CD14-positive monocyte (primary cell): ENCODE results near the gene C17orf107. TPM values are rescaled to one million over a fixed set of nuclear protein-coding genes. Genes with fewer than 3 reads are reported as not detected.
"Not testable (repeated sequence)": the region's sequence is repeated elsewhere in the genome, so short reads cannot be mapped to it uniquely, and the experiment has no call there.

Source experiments
- DNase-seq, 3 donors: peaks; one replicate each; pipeline ENCODE4 v3.0.0-alpha.2; 2011 to 2022
- H2AFZ ChIP-seq: 2 replicates; pipeline ENCODE4 v1.6.0; 2012; ENCODE audit warnings: mild to moderate bottlenecking, low read depth, low read length, inconsistent platforms; ENCODE audit not compliant: insufficient read depth, poor library complexity, severe bottlenecking
- H3K27ac ChIP-seq, 2 donors: 1 replicate in 1 of 2; 2 replicates in 1 of 2; pipeline ENCODE4 v1.5.1; 2012 to 2013; ENCODE audit warnings: low read length in 2 of 2, control low read depth in 1 of 2, inconsistent platforms in 1 of 2, low read depth in 1 of 2, mild to moderate bottlenecking in 1 of 2
- H3K27me3 ChIP-seq, 2 donors: one replicate each; pipeline versions ENCODE4 v1.6.0 to v1.6.1; 2011 to 2013; ENCODE audit warnings: low read length in 2 of 2; ENCODE audit not compliant: control insufficient read depth in 2 of 2, insufficient read depth in 2 of 2
- H3K36me3 ChIP-seq, 2 donors: replicated peaks in 1 of 2; 1 replicate in 1 of 2; 2 replicates in 1 of 2; pipeline versions ENCODE4 v1.5.1 to v1.6.1; 2012 to 2013; ENCODE audit warnings: low read length in 2 of 2, control low read depth in 1 of 2, inconsistent platforms in 1 of 2, mild to moderate bottlenecking in 1 of 2; ENCODE audit not compliant: insufficient read depth in 2 of 2, control insufficient read depth in 1 of 2
- H3K4me1 ChIP-seq, 2 donors: 1 replicate in 1 of 2; 2 replicates in 1 of 2; pipeline versions ENCODE4 v1.5.1 to v1.6.1; 2012 to 2013; ENCODE audit warnings: low read length in 2 of 2, control low read depth in 1 of 2, inconsistent platforms in 1 of 2, mild to moderate bottlenecking in 1 of 2, moderate library complexity in 1 of 2; ENCODE audit not compliant: insufficient read depth in 2 of 2, control insufficient read depth in 1 of 2
- H3K4me2 ChIP-seq: replicated peaks from 2 replicates; pipeline ENCODE3; 2012; ENCODE audit warnings: low read length, moderate library complexity, mild to moderate bottlenecking; ENCODE audit not compliant: poor library complexity, severe bottlenecking; ENCODE audit errors: extremely low read depth
- H3K4me3 ChIP-seq, 3 experiments: fragments of 200-600 bp in 1 of 3; sonication (generic) in 1 of 3; replicated peaks in 1 of 3; 1 replicate in 2 of 3; 2 replicates in 1 of 3; pipeline ENCODE4 v1.5.1; 2011 to 2013; ENCODE audit warnings: low read length in 3 of 3, mild to moderate bottlenecking in 3 of 3, control low read depth in 2 of 3, low read depth in 2 of 3, inconsistent platforms in 1 of 3, moderate library complexity in 1 of 3
- H3K79me2 ChIP-seq: 2 replicates; pipeline ENCODE4 v1.6.0; 2012; ENCODE audit warnings: mild to moderate bottlenecking, control low read depth, inconsistent platforms, low read length, moderate library complexity; ENCODE audit not compliant: insufficient read depth
- H3K9ac ChIP-seq: 2 replicates; pipeline ENCODE4 v1.6.0; 2017; ENCODE audit warnings: low read length, mild to moderate bottlenecking; ENCODE audit not compliant: insufficient read depth, poor library complexity, severe bottlenecking
- H3K9me3 ChIP-seq, 2 donors: replicated peaks in 1 of 2; 1 replicate in 1 of 2; 2 replicates in 1 of 2; pipeline versions ENCODE4 v1.5.1 to v1.6.1; 2012 to 2013; ENCODE audit warnings: low read length in 2 of 2, control low read depth in 1 of 2; ENCODE audit not compliant: control insufficient read depth in 1 of 2, insufficient read depth in 1 of 2
- H4K20me1 ChIP-seq: 2 replicates; pipeline ENCODE4 v1.6.0; 2012; ENCODE audit warnings: mild to moderate bottlenecking, low read length, control low read depth, moderate library complexity; ENCODE audit not compliant: insufficient read depth
- H3K27ac Mint-ChIP-seq, 7 donors: one replicate each; pipeline ENCODE4 v1.8.0; 2020; ENCODE audit warnings: mild to moderate bottlenecking in 7 of 7, mixed read lengths in 7 of 7, moderate library complexity in 6 of 7, inconsistent platforms in 2 of 7
- H3K27me3 Mint-ChIP-seq, 3 donors: one replicate each; pipeline ENCODE4 v1.8.0; 2021 to 2022; ENCODE audit warnings: low read depth in 3 of 3, mild to moderate bottlenecking in 3 of 3, mixed read lengths in 3 of 3, moderate library complexity in 3 of 3, inconsistent platforms in 1 of 3
- H3K36me3 Mint-ChIP-seq, 2 donors: one replicate each; pipeline ENCODE4 v1.8.0; 2020; ENCODE audit warnings: mixed read lengths in 2 of 2, inconsistent platforms in 1 of 2, mild to moderate bottlenecking in 1 of 2
- H3K4me1 Mint-ChIP-seq: one replicate; pipeline ENCODE4 v1.8.0; 2020; ENCODE audit warnings: mild to moderate bottlenecking, mixed read lengths
- H3K4me3 Mint-ChIP-seq, 2 donors: one replicate each; pipeline ENCODE4 v1.8.0; 2020; ENCODE audit warnings: mild to moderate bottlenecking in 2 of 2, mixed read lengths in 2 of 2, moderate library complexity in 1 of 2
- H3K9me3 Mint-ChIP-seq, 7 donors: one replicate each; pipeline ENCODE4 v1.8.0; 2020 to 2022; ENCODE audit warnings: mixed read lengths in 7 of 7, mild to moderate bottlenecking in 6 of 7, moderate library complexity in 6 of 7, inconsistent platforms in 2 of 7
- WGBS: methylation state at CpG from one replicate; pipeline ENCODE4 v1.1.5; 2013; ENCODE audit warnings: missing lambda C conversion rate; ENCODE audit not compliant: insufficient coverage; 5-methylcytosine and 5-hydroxymethylcytosine counted together
- intact Hi-C, 2 donors: fragments of 100-400 bp; cut with micrococcal nuclease; formaldehyde crosslinking; loops; one replicate each; pipeline versions ENCODE4 v1.15.0 to v1.15.1; 2023
- polyA plus RNA-seq, 3 donors: library from polyadenylated mRNA; depleted of rRNA in 1 of 3; unstranded in 2 of 3; stranded (reverse) in 1 of 3; fragments of 300-500 nt in 2 of 3; fragments of >200 nt in 1 of 3; fragmentation: Illumina TruSeq in 2 of 3; gene quantifications; 1 replicate in 2 of 3; 2 replicates in 1 of 3; pipeline ENCODE4 v1.2.3, GENCODE V29; 2012 to 2021
- TF ChIP-seq, protein P1 (sequence below): fragments of 200-600 bp; IDR thresholded peaks from one replicate; pipeline ENCODE4 v1.8.0; 2022; ENCODE audit warnings: antibody characterized with exemption, mild to moderate bottlenecking

The C17orf107 gene
- polyA plus RNA-seq, 3 donors, result 1.9 to 5.1 (median 4.2) TPM

DNA sequence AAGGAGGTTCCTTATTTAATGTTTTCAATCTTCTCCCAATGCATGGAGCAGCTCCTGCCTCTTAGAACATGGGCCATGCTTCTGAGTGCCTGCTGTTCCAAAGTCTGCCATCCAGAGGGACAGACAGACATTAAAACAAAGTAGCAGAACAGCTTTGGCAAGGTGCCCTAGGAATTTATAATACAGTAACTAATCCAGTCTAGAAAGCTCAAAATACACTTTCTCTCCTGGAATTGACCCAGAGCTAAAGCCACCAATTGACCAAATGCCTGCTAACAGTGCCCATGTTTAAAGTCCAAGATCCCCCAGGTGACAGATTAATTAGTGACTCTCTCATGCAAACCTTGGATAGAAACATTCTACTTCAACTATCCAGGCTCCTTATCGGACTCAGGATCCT lies 14.7 kb downstream of the C17orf107 start:
- no CpG with 5 or more reads among the region's 1 CpG for WGBS
- no peak overlapping the region for H2AFZ ChIP-seq
- H3K27ac ChIP-seq, result no peak overlapping the region
- intact Hi-C loops, result loop anchor here in 1 of 2 donors (5.0 kb wide), 1 partner anchor 63 kb away; no protein-coding TSS in a partner anchor
- no peaks in the 10 kb centered on the region for H3K27me3 ChIP-seq
- Mint-ChIP-seq H3K27ac (no peak overlapping the region), H3K27me3 (peaks cover 0 to 8% (median 8%) of the 10 kb centered on the region in 3 donors), H3K36me3 (no peaks in the 10 kb centered on the region), H3K9me3 (no peaks in the 10 kb centered on the region), H3K4me3 (no peak overlapping the region), H3K4me1 (no peaks in the 10 kb centered on the region)
- no peaks in the 10 kb centered on the region for H4K20me1 ChIP-seq
- TF ChIP-seq, protein P1, sequence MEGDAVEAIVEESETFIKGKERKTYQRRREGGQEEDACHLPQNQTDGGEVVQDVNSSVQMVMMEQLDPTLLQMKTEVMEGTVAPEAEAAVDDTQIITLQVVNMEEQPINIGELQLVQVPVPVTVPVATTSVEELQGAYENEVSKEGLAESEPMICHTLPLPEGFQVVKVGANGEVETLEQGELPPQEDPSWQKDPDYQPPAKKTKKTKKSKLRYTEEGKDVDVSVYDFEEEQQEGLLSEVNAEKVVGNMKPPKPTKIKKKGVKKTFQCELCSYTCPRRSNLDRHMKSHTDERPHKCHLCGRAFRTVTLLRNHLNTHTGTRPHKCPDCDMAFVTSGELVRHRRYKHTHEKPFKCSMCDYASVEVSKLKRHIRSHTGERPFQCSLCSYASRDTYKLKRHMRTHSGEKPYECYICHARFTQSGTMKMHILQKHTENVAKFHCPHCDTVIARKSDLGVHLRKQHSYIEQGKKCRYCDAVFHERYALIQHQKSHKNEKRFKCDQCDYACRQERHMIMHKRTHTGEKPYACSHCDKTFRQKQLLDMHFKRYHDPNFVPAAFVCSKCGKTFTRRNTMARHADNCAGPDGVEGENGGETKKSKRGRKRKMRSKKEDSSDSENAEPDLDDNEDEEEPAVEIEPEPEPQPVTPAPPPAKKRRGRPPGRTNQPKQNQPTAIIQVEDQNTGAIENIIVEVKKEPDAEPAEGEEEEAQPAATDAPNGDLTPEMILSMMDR, result no peak
- H3K79me2 ChIP-seq, result no peaks in the 10 kb centered on the region
- no peaks in the 10 kb centered on the region for H3K36me3 ChIP-seq
- H3K4me2 ChIP-seq, result no peak overlapping the region
- H3K9me3 ChIP-seq, result no peaks in the 10 kb centered on the region
- H3K9ac ChIP-seq, result no peak overlapping the region
- no peak for DNase-seq
- peaks cover 4 to 7% of the 10 kb centered on the region in 2 donors for H3K4me1 ChIP-seq
- no peak overlapping the region for H3K4me3 ChIP-seq

DNA sequence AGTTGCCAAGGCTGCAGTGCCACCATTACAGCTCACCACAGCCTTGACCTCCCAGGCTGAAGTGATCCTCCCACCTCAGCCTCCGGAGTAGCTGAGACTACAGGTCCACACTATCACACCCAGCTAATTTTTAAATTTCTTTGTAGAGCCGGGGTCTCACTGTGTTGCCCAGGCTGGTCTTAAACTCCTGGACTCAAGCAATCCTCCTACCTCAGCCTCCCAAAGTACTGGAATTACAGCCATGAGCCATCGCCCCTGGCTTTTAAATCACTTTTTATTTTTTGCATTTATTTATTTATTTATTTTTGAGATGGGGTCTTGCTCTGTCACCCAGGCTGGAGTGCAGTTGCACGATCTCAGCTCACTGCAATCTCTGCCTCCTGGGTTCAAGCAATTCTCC lies 15.2 kb downstream of the C17orf107 start:
- WGBS, result 95% methylated on average over 3 of the region's 4 CpGs
- not testable (repeated sequence) for H3K27ac ChIP-seq, H3K36me3 ChIP-seq, H3K79me2 ChIP-seq, H3K27me3 Mint-ChIP-seq, H3K9me3 ChIP-seq, DNase-seq, H3K4me1 Mint-ChIP-seq, H3K27ac Mint-ChIP-seq, H3K9ac ChIP-seq, H2AFZ ChIP-seq, H3K9me3 Mint-ChIP-seq, H3K4me2 ChIP-seq, H3K27me3 ChIP-seq, H3K4me1 ChIP-seq, H3K36me3 Mint-ChIP-seq, H3K4me3 ChIP-seq, H3K4me3 Mint-ChIP-seq, H4K20me1 ChIP-seq
- intact Hi-C loops, result loop anchor here in 1 of 2 donors (5.0 kb wide), 1 partner anchor 63 kb away; no protein-coding TSS in a partner anchor
